Trophoblast cell (in vitro differentiated cells and primary cell): ENCODE data around the gene NELFA.

Experiments
- DNase-seq, 2 donors: peaks; one replicate each; pipeline ENCODE4 v3.0.0-alpha.2; 2016
- H2AFZ ChIP-seq: 2 replicates; pipeline ENCODE4 v1.6.1; 2013; ENCODE audit warnings: low read length, moderate library complexity, mild to moderate bottlenecking; ENCODE audit not compliant: insufficient read depth, poor library complexity
- H2AK5ac ChIP-seq: 2 replicates; pipeline ENCODE4 v1.6.1; 2013; ENCODE audit warnings: mild to moderate bottlenecking, low read length
- H2BK120ac ChIP-seq: 2 replicates; pipeline ENCODE4 v1.6.1; 2013; ENCODE audit warnings: low read length, mild to moderate bottlenecking, moderate library complexity; ENCODE audit not compliant: insufficient read depth, poor library complexity
- H2BK12ac ChIP-seq: 2 replicates; pipeline ENCODE4 v1.6.1; 2013; ENCODE audit warnings: mild to moderate bottlenecking, low read length, moderate library complexity
- H2BK5ac ChIP-seq: 2 replicates; pipeline ENCODE4 v1.6.1; 2013; ENCODE audit warnings: low read length, low read depth, moderate library complexity, mild to moderate bottlenecking; ENCODE audit not compliant: poor library complexity
- H3K14ac ChIP-seq: 2 replicates; pipeline ENCODE4 v1.6.1; 2013; ENCODE audit warnings: mild to moderate bottlenecking, low read length
- H3K18ac ChIP-seq: 2 replicates; pipeline ENCODE4 v1.6.1; 2013; ENCODE audit warnings: mild to moderate bottlenecking, low read length
- H3K23ac ChIP-seq: 2 replicates; pipeline ENCODE4 v1.6.1; 2013; ENCODE audit warnings: low read length
- H3K27ac ChIP-seq: 2 replicates; pipeline ENCODE4 v1.5.1; 2013; ENCODE audit warnings: low read depth, mild to moderate bottlenecking, inconsistent platforms, low read length, moderate library complexity
- H3K27me3 ChIP-seq: 2 replicates; pipeline ENCODE4 v1.6.1; 2013; ENCODE audit warnings: inconsistent platforms, mild to moderate bottlenecking, low read length, moderate library complexity; ENCODE audit not compliant: insufficient read depth
- H3K36me3 ChIP-seq, 2 experiments: 1 replicate in 1 of 2; 2 replicates in 1 of 2; pipeline ENCODE4 v1.6.1; 2013; ENCODE audit warnings: low read length in 2 of 2, mild to moderate bottlenecking in 2 of 2, moderate library complexity in 1 of 2; ENCODE audit not compliant: insufficient read depth in 2 of 2, control insufficient read depth in 1 of 2
- H3K4ac ChIP-seq: 2 replicates; pipeline ENCODE4 v1.6.1; 2013; ENCODE audit warnings: low read depth, mild to moderate bottlenecking, low read length, moderate library complexity
- H3K4me1 ChIP-seq, 2 experiments: 1 replicate in 1 of 2; 2 replicates in 1 of 2; pipeline ENCODE4 v1.6.1; 2013; ENCODE audit warnings: low read length in 2 of 2, mild to moderate bottlenecking in 2 of 2, moderate library complexity in 1 of 2; ENCODE audit not compliant: insufficient read depth in 2 of 2, control insufficient read depth in 1 of 2
- H3K4me2 ChIP-seq: 2 replicates; pipeline ENCODE4 v1.6.1; 2013; ENCODE audit warnings: inconsistent platforms, mild to moderate bottlenecking, low read length, moderate library complexity
- H3K4me3 ChIP-seq: 2 replicates; pipeline ENCODE4 v1.5.1; 2013; ENCODE audit warnings: mild to moderate bottlenecking, low read depth, low read length, inconsistent platforms
- H3K79me1 ChIP-seq: one replicate; pipeline ENCODE4 v1.6.1; 2013; ENCODE audit warnings: low read length
- H3K79me2 ChIP-seq: 2 replicates; pipeline ENCODE4 v1.6.1; 2013; ENCODE audit warnings: low read length, mild to moderate bottlenecking; ENCODE audit not compliant: control insufficient read depth, insufficient read depth, poor library complexity
- H3K9ac ChIP-seq: 2 replicates; pipeline ENCODE4 v1.6.1; 2013; ENCODE audit warnings: mild to moderate bottlenecking, low read length
- H3K9me3 ChIP-seq: 2 replicates; pipeline ENCODE4 v1.6.1; 2013; ENCODE audit warnings: low read depth, mild to moderate bottlenecking, control low read depth, inconsistent platforms, low read length; ENCODE audit not compliant: insufficient read depth
- H4K12ac ChIP-seq: 2 replicates; pipeline ENCODE4 v1.6.1; 2013; ENCODE audit warnings: low read depth, mild to moderate bottlenecking, low read length, moderate library complexity
- H4K8ac ChIP-seq: 2 replicates; pipeline ENCODE4 v1.6.1; 2013; ENCODE audit warnings: low read depth, mild to moderate bottlenecking, low read length, moderate library complexity
- H4K91ac ChIP-seq: one replicate; pipeline ENCODE4 v1.6.1; 2013; ENCODE audit warnings: low read depth, mild to moderate bottlenecking, low read length, moderate library complexity
- WGBS: extraction: QIAGEN DNeasy Blood & Tissue Kit; methylation state at CpG from one replicate; pipeline ENCODE4 v1.1.7; 2013; ENCODE audit warnings: missing lambda C conversion rate; ENCODE audit not compliant: insufficient read length, insufficient coverage; ENCODE audit errors: extremely low coverage; 5-methylcytosine and 5-hydroxymethylcytosine counted together

The NELFA gene

GRCh38 chr4:2047031-2047660, 38.4 kb upstream of the NELFA start:
- Histone ChIP-seq H4K91ac (no peak overlapping the region), H3K79me1 (no peaks in the 10 kb centered on the region), H3K4ac (no peak overlapping the region), H3K4me3 (no peak overlapping the region), H2BK120ac (no peak overlapping the region), H3K9me3 (peaks cover 8% of the 10 kb centered on the region), H4K12ac (no peak overlapping the region), H3K36me3 (peaks cover 0 to 3% of the 10 kb centered on the region in 2 experiments), H3K27ac (no peak overlapping the region), H2AFZ (no peak overlapping the region), H3K4me1 (no peaks in the 10 kb centered on the region), H3K79me2 (no peaks in the 10 kb centered on the region), H3K27me3 (no peaks in the 10 kb centered on the region), H2BK5ac (no peak overlapping the region), H3K4me2 (no peak overlapping the region), H4K8ac (no peak overlapping the region), H3K23ac (no peak overlapping the region), H3K14ac (no peak overlapping the region), H3K18ac (no peak overlapping the region), H2BK12ac (no peak overlapping the region), H2AK5ac (no peak overlapping the region), H3K9ac (no peak overlapping the region)
- DNase-seq: no peak
- WGBS: no CpG with 5 or more reads among the region's 57 CpGs

GRCh38 chr4:2046031-2046961, 37.5 kb upstream of the NELFA start:
- Histone ChIP-seq H3K4ac (no peak overlapping the region), H3K4me2 (no peak overlapping the region), H3K4me3 (no peak overlapping the region), H3K9ac (no peak overlapping the region), H4K91ac (no peak overlapping the region), H2BK5ac (no peak overlapping the region), H2BK12ac (no peak overlapping the region), H2AFZ (no peak overlapping the region), H3K27ac (no peak overlapping the region), H2BK120ac (no peak overlapping the region), H4K8ac (no peak overlapping the region), H3K23ac (no peak overlapping the region), H3K18ac (no peak overlapping the region), H4K12ac (no peak overlapping the region), H3K27me3 (peaks cover 7% of the 10 kb centered on the region), H3K79me1 (no peaks in the 10 kb centered on the region), H3K4me1 (peaks cover 4% of the 10 kb centered on the region in 2 experiments), H3K14ac (no peak overlapping the region), H2AK5ac (no peak overlapping the region), H3K79me2 (no peaks in the 10 kb centered on the region), H3K9me3 (peaks cover 11% of the 10 kb centered on the region), H3K36me3 (peaks cover 0 to 3% of the 10 kb centered on the region in 2 experiments)
- no peak for DNase-seq
- WGBS: no CpG with 5 or more reads among the region's 28 CpGs

- H4K12ac ChIP-seq: no peak overlapping the region
Observed at GRCh38 chr4:2045518-2045951, 36.8 kb upstream of the NELFA start.

GRCh38 chr4:2044542-2045517, 36.1 kb upstream of the NELFA start:
- Histone ChIP-seq H3K23ac (no peak overlapping the region), H3K14ac (no peak overlapping the region), H2BK12ac (no peak overlapping the region), H3K9me3 (peaks cover 12% of the 10 kb centered on the region), H3K79me1 (no peaks in the 10 kb centered on the region), H3K27ac (no peak overlapping the region), H2AK5ac (no peak overlapping the region), H3K4me1 (peaks cover 7% of the 10 kb centered on the region in 2 experiments), H4K12ac (no peak overlapping the region), H2BK5ac (no peak overlapping the region), H3K27me3 (peaks cover 19% of the 10 kb centered on the region), H3K36me3 (peaks cover 0 to 3% of the 10 kb centered on the region in 2 experiments), H2BK120ac (no peak overlapping the region), H3K79me2 (no peaks in the 10 kb centered on the region), H3K18ac (no peak overlapping the region), H4K91ac (no peak overlapping the region), H3K9ac (no peak overlapping the region), H4K8ac (no peak overlapping the region), H3K4me3 (no peak overlapping the region), H3K4me2 (no peak overlapping the region), H2AFZ (no peak overlapping the region), H3K4ac (no peak overlapping the region)
- no CpG with 5 or more reads among the region's 18 CpGs for WGBS
- DNase-seq: no peak

More at GRCh38 chr4:2045518-2045951, 36.8 kb upstream of the NELFA start:
- Histone ChIP-seq H3K4ac (no peak overlapping the region), H3K4me1 (peaks cover 7% of the 10 kb centered on the region in 2 experiments), H3K9ac (no peak overlapping the region), H3K9me3 (peaks cover 11% of the 10 kb centered on the region), H3K27ac (no peak overlapping the region), H3K79me1 (no peaks in the 10 kb centered on the region), H3K14ac (no peak overlapping the region), H2AFZ (no peak overlapping the region), H2BK120ac (no peak overlapping the region), H2BK12ac (no peak overlapping the region), H3K79me2 (no peaks in the 10 kb centered on the region), H3K4me3 (no peak overlapping the region), H4K91ac (no peak overlapping the region), H2AK5ac (no peak overlapping the region), H3K18ac (no peak overlapping the region), H4K8ac (no peak overlapping the region), H3K36me3 (peaks cover 0 to 3% of the 10 kb centered on the region in 2 experiments), H2BK5ac (no peak overlapping the region), H3K4me2 (no peak overlapping the region), H3K23ac (no peak overlapping the region), H3K27me3 (peaks cover 15% of the 10 kb centered on the region)
- WGBS: no CpG with 5 or more reads among the region's 11 CpGs
- no peak for DNase-seq
